ENCODE data around the gene IL12RB1. TPM values are rescaled to one million over a fixed set of nuclear protein-coding genes. Genes with fewer than 3 reads are reported as not detected.

The IL12RB1 gene
- total and polyA plus RNA-seq, 4 experiments from 2014 or later, result 35.0 to 55.1 (median 40.7) TPM

DNA sequence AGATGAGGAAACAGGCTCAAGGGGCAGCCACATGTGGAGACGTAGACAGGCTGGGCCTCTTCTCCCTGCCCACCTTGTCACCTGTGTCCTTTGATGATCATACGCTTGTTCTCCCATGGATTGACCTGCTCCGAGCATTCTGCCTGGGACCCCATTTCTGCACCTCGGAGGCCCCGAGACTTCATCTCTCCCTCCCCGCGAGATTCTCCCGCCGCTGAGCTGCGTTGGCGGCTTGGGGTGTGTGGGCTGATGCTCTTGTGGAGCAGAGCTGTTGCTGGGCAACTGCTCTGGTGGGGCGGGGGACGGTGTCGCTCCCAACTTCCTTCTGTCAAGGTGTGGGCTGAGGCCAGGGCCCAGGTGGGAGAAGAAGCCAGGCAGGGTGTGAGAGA, 33.0 kb upstream of the IL12RB1 start:
- DNase-seq, result peak; percentile 62 to 83 (median 66)
- H3K27ac ChIP-seq (ENCODE audit: low read depth, low read length), result peak overlapping the region; percentile 85
- intact Hi-C loops (cut with micrococcal nuclease), result loop anchor here (2.0 to 10.0 kb wide), 3 partner anchors 55 to 203 kb away; partner anchors contain the start of gene LSM4
- ChIA-PET POLR2A (ENCODE audit: partially characterized antibody) (interaction anchor here (0.6 to 8.4 kb wide), 24 partner anchors 9 to 197 kb away, joined by 3 to 85 read pairs (median 5); partner anchors contain the start of genes ARRDC2, CCDC124, IL12RB1 and JUND), CTCF (ENCODE audit: partially characterized antibody) (interaction anchor here (0.7 to 1.9 kb wide), 6 partner anchors 9 to 113 kb away, joined by 3 to 11 read pairs (median 4); partner anchors contain the start of gene PIK3R2)
- peaks cover 40% of the 10 kb centered on the region for H3K4me1 ChIP-seq (ENCODE audit: insufficient read depth, low read length)
- H3K4me3 ChIP-seq (ENCODE audit: low read length in 2 of 2), result peak overlapping the region; percentile 63 to 64
- Mint-ChIP-seq H3K27ac (peak overlapping the region; percentile 93 to 99 (median 98)), H3K36me3 (peaks cover 11 to 32% of the 10 kb centered on the region in 2 donors), H3K4me1 (peaks cover 16 to 38% (median 28%) of the 10 kb centered on the region in 4 donors), H3K4me3 (peak overlapping the region; percentile 88 to 98 (median 95)), H3K27me3 (no peaks in the 10 kb centered on the region), H3K9me3 (no peaks in the 10 kb centered on the region)
- H3K9me3 ChIP-seq (ENCODE audit: control insufficient read depth in 1 of 2, low read length in 2 of 2), result no peaks in the 10 kb centered on the region
- H3K27me3 ChIP-seq (ENCODE audit: insufficient read depth, low read length), result no peaks in the 10 kb centered on the region
- peaks cover 31% of the 10 kb centered on the region for H3K36me3 ChIP-seq (ENCODE audit: insufficient read depth, low read length)

GRCh38 chr19:18119013-18119716, 32.4 kb upstream of the IL12RB1 start:
- peaks cover 27% of the 10 kb centered on the region for H3K36me3 ChIP-seq (ENCODE audit: insufficient read depth, low read length)
- no peaks in the 10 kb centered on the region for H3K27me3 Mint-ChIP-seq
- DNase-seq, result peak; percentile 64 to 76 (median 72)
- H3K4me3 ChIP-seq (ENCODE audit: low read length in 2 of 2), result peak overlapping the region; percentile 63 to 64
- peak overlapping the region; percentile 88 to 98 (median 95) for H3K4me3 Mint-ChIP-seq
- H3K27ac Mint-ChIP-seq, result peak overlapping the region; percentile 93 to 99 (median 98)
- no peaks in the 10 kb centered on the region for H3K9me3 Mint-ChIP-seq
- H3K27me3 ChIP-seq (ENCODE audit: insufficient read depth, low read length), result no peaks in the 10 kb centered on the region
- intact Hi-C loops (cut with micrococcal nuclease), result loop anchor here (2.0 to 10.0 kb wide), 3 partner anchors 54 to 203 kb away; partner anchors contain the start of gene LSM4
- ChIA-PET POLR2A (ENCODE audit: partially characterized antibody) (interaction anchor here (0.6 to 8.4 kb wide), 29 partner anchors 8 to 272 kb away, joined by 3 to 85 read pairs (median 4); partner anchors contain the start of genes ARRDC2, CCDC124, IL12RB1 and JAK3), CTCF (ENCODE audit: partially characterized antibody) (interaction anchor here (0.8 to 1.9 kb wide), 7 partner anchors 8 to 112 kb away, joined by 3 to 11 read pairs (median 3); partner anchors contain the start of gene PIK3R2)
- H3K4me1 Mint-ChIP-seq, result peaks cover 16 to 38% (median 29%) of the 10 kb centered on the region in 4 donors
- no peaks in the 10 kb centered on the region for H3K9me3 ChIP-seq (ENCODE audit: control insufficient read depth in 1 of 2, low read length in 2 of 2)
- peak overlapping the region; percentile 85 for H3K27ac ChIP-seq (ENCODE audit: low read depth, low read length)
- peaks cover 8 to 27% of the 10 kb centered on the region in 2 donors for H3K36me3 Mint-ChIP-seq
- H3K4me1 ChIP-seq (ENCODE audit: insufficient read depth, low read length), result peaks cover 40% of the 10 kb centered on the region

DNA sequence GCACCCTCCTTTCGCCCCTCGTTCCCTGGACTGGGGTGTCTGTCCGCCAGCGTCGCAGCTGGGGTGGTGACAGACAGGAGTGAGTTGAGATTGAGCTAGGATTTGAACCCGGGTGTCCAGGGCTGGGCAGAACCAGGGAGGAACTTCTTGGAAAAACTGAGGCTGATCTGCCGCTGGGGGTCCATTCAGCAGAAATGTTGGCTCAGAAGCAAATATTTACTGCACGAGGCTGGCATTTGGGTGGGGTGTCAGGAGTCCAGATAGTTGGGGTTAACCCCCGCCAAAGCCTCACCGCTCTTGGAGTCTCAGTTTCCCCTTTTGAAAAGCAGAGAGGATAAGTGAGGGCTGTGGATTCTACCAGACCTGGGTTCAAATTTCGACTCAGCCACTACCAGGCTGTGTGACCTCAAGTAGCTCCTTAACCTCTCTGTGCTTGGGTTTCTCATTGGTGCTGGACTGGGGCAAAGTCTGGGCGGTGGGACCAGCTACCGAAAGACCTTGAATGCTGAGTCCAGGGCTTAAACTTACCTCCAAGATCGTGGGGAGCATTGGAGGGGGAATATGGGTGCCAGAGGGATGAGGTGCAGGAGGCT, 31.8 kb upstream of the IL12RB1 start:
- H3K36me3 Mint-ChIP-seq, result peaks cover 5 to 24% of the 10 kb centered on the region in 2 donors
- H3K4me1 Mint-ChIP-seq, result peaks cover 16 to 43% (median 29%) of the 10 kb centered on the region in 4 donors
- Histone ChIP-seq H3K4me1 (ENCODE audit: insufficient read depth, low read length) (peaks cover 40% of the 10 kb centered on the region), H3K27ac (ENCODE audit: low read depth, low read length) (peak overlapping the region; percentile 85), H3K36me3 (ENCODE audit: insufficient read depth, low read length) (peaks cover 20% of the 10 kb centered on the region), H3K9me3 (ENCODE audit: control insufficient read depth in 1 of 2, low read length in 2 of 2) (no peaks in the 10 kb centered on the region), H3K27me3 (ENCODE audit: insufficient read depth, low read length) (no peaks in the 10 kb centered on the region), H3K4me3 (ENCODE audit: low read length in 2 of 2) (peak overlapping the region; percentile 63 to 64)
- peak overlapping the region; percentile 93 to 99 (median 98) for H3K27ac Mint-ChIP-seq
- intact Hi-C loops (cut with micrococcal nuclease), result loop anchor here (2.0 to 10.0 kb wide), 3 partner anchors 54 to 204 kb away; partner anchors contain the start of gene LSM4
- H3K4me3 Mint-ChIP-seq, result peak overlapping the region; percentile 88 to 98 (median 95)
- CTCF ChIA-PET (ENCODE audit: partially characterized antibody), result interaction anchor here (0.8 to 1.9 kb wide), 8 partner anchors 24 to 111 kb away, joined by 3 to 11 read pairs (median 3); partner anchors contain the start of gene PIK3R2
- DNase-seq, result peak in 1 of 5 donors; percentile 15
- no peaks in the 10 kb centered on the region for H3K9me3 Mint-ChIP-seq
- H3K27me3 Mint-ChIP-seq, result no peaks in the 10 kb centered on the region
- POLR2A ChIA-PET (ENCODE audit: partially characterized antibody), result interaction anchor here (0.5 to 8.4 kb wide), 24 partner anchors 9 to 561 kb away, joined by 3 to 85 read pairs (median 4); partner anchors contain the start of genes ARRDC2, CCDC124, IL12RB1 and JAK3

DNA sequence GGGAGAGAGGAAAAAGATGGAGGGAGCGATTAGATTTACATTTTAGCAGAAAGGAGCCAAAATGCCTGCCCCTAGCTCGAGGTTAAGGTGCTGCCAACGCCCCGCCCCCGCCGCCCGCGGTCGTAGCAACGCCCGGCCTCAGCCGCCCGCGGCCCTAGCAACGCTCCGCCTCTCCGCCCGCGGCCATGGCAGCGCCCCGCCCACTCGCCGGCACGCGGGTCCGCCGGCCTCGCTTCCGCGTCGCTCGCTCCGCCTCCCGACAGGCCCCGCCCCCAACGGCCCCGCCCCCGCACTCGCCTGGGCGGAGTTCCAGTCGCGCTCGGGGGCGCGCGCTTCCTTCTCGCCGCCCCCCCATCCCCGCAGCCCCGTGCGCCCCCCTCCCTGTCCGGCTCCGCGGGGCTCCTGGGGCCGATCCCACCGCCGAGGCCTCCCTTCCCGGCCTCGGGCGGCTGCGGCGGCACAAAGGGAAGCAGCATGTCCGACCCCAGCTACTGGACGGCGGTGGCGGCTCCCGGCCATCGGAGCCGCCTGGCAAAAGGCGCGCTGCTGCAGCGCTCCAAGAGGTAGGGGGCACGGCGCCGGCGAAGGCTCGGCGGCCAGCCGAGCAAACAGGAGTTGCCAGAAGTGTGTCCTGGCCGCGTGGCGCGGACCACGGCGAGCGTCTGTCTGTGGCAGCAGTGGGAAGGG, 31.1 kb upstream of the IL12RB1 start:
- H3K9me3 Mint-ChIP-seq, result no peaks in the 10 kb centered on the region
- Histone ChIP-seq H3K36me3 (ENCODE audit: insufficient read depth, low read length) (peaks cover 14% of the 10 kb centered on the region), H3K4me1 (ENCODE audit: insufficient read depth, low read length) (peaks cover 44% of the 10 kb centered on the region), H3K27ac (ENCODE audit: low read depth, low read length) (peak overlapping the region; percentile 85), H3K4me3 (ENCODE audit: low read length in 2 of 2) (peak overlapping the region; percentile 63 to 64), H3K27me3 (ENCODE audit: insufficient read depth, low read length) (no peaks in the 10 kb centered on the region), H3K9me3 (ENCODE audit: control insufficient read depth in 1 of 2, low read length in 2 of 2) (no peaks in the 10 kb centered on the region)
- H3K36me3 Mint-ChIP-seq, result peaks cover 4 to 24% of the 10 kb centered on the region in 2 donors
- H3K4me3 Mint-ChIP-seq, result peak overlapping the region; percentile 88 to 98 (median 95)
- H3K27me3 Mint-ChIP-seq, result no peaks in the 10 kb centered on the region
- H3K27ac Mint-ChIP-seq, result peak overlapping the region; percentile 89 to 99 (median 96)
- DNase-seq, result peak; percentile 92 to 97 (median 96)
- peaks cover 18 to 45% (median 31%) of the 10 kb centered on the region in 4 donors for H3K4me1 Mint-ChIP-seq
- POLR2A ChIA-PET (ENCODE audit: partially characterized antibody), result interaction anchor here (0.6 to 8.4 kb wide), 20 partner anchors 8 to 185 kb away, joined by 3 to 85 read pairs (median 5); partner anchors contain the start of genes ARRDC2, CCDC124, IL12RB1 and JUND
- CTCF ChIA-PET (ENCODE audit: partially characterized antibody), result interaction anchor here (1.1 to 1.5 kb wide), 5 partner anchors 23 to 44 kb away, joined by 3 to 5 read pairs (median 3); partner anchors contain the start of gene PIK3R2
- intact Hi-C loops (cut with micrococcal nuclease), result loop anchor here (1.0 to 10.0 kb wide), 4 partner anchors 34 to 204 kb away; partner anchors contain the start of gene LSM4

DNA sequence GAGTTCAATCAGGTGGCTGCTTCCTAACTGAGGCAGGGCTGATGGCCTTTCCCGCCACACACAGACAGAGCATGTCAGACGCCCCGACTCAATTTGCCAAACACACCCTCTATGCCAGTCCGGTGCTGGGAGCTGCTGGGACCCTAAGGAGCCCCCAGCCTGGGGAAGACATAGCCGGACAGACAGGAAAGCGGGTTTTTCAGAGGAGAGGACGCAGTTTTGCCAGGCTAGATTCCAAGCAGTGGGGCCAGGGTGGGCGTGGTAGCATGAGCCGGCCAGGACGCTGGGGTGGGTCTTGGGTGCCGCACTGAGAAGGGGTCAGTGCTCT, 30.6 kb upstream of the IL12RB1 start:
- peak overlapping the region; percentile 73 to 90 (median 82) for H3K4me3 Mint-ChIP-seq
- H3K9me3 ChIP-seq (ENCODE audit: control insufficient read depth in 1 of 2, low read length in 2 of 2), result no peaks in the 10 kb centered on the region
- no peak for DNase-seq
- peaks cover 21 to 49% (median 34%) of the 10 kb centered on the region in 4 donors for H3K4me1 Mint-ChIP-seq
- H3K9me3 Mint-ChIP-seq, result no peaks in the 10 kb centered on the region
- H3K36me3 Mint-ChIP-seq, result peaks cover 4 to 22% of the 10 kb centered on the region in 2 donors
- ChIA-PET CTCF (ENCODE audit: partially characterized antibody) (interaction anchor here (1.1 to 1.5 kb wide), 3 partner anchors 23 to 44 kb away, joined by 3 to 4 read pairs (median 3); no protein-coding TSS in a partner anchor), POLR2A (ENCODE audit: partially characterized antibody) (interaction anchor here (0.6 to 8.4 kb wide), 15 partner anchors 8 to 163 kb away, joined by 3 to 85 read pairs (median 13); partner anchors contain the start of genes ARRDC2, IL12RB1, JUND and MAST3)
- intact Hi-C loops (cut with micrococcal nuclease), result loop anchor here (1.0 to 10.0 kb wide), 3 partner anchors 35 to 205 kb away; partner anchors contain the start of gene LSM4
- no peaks in the 10 kb centered on the region for H3K27me3 Mint-ChIP-seq
- peaks cover 8% of the 10 kb centered on the region for H3K36me3 ChIP-seq (ENCODE audit: insufficient read depth, low read length)
- H3K27ac ChIP-seq (ENCODE audit: low read depth, low read length), result peak overlapping the region; percentile 66
- peak overlapping the region; percentile 64 to 95 (median 92) for H3K27ac Mint-ChIP-seq
- no peaks in the 10 kb centered on the region for H3K27me3 ChIP-seq (ENCODE audit: insufficient read depth, low read length)
- H3K4me1 ChIP-seq (ENCODE audit: insufficient read depth, low read length), result peaks cover 46% of the 10 kb centered on the region
- peak overlapping the region in 1 of 2 donors; percentile 17 for H3K4me3 ChIP-seq (ENCODE audit: low read length in 2 of 2)

DNA sequence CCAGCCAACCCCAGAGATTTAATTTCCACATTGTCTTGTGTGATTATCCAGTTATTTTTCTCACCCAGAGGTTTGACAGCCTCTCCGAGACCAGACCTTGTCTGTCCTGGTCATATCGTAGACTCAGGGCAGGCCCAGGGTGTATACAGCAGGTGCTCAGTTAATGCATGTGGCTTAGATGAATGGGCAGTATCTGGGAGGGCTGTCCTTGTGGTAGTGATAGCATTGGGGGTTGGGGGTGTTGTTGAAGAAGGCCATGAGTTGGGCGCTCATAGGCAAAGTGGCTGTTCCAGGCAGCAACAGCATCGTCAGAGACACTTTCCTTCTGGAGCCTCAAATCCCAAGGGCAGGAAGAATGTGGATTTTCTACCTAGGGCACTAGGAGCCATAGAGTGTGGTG, 27.7 kb upstream of the IL12RB1 start:
- Mint-ChIP-seq H3K27me3 (no peaks in the 10 kb centered on the region), H3K4me1 (peaks cover 15 to 32% (median 24%) of the 10 kb centered on the region in 4 donors), H3K36me3 (peaks cover 4 to 11% of the 10 kb centered on the region in 2 donors), H3K27ac (no peak overlapping the region), H3K9me3 (no peaks in the 10 kb centered on the region), H3K4me3 (peak overlapping the region in 1 of 8 donors; percentile 10)
- ChIA-PET POLR2A (ENCODE audit: partially characterized antibody) (interaction anchor here (0.9 kb wide), 1 partner anchor 23 kb away, joined by 3 read pairs; no protein-coding TSS in a partner anchor), CTCF (ENCODE audit: partially characterized antibody) (interaction anchor here (1.5 to 7.4 kb wide), 4 partner anchors 12 to 53 kb away, joined by 7 to 125 read pairs (median 20); partner anchors contain the start of gene IL12RB1)
- Histone ChIP-seq H3K4me1 (ENCODE audit: insufficient read depth, low read length) (peaks cover 39% of the 10 kb centered on the region), H3K27me3 (ENCODE audit: insufficient read depth, low read length) (no peaks in the 10 kb centered on the region), H3K9me3 (ENCODE audit: control insufficient read depth in 1 of 2, low read length in 2 of 2) (no peaks in the 10 kb centered on the region), H3K27ac (ENCODE audit: low read depth, low read length) (no peak overlapping the region), H3K4me3 (ENCODE audit: low read length in 2 of 2) (no peak overlapping the region), H3K36me3 (ENCODE audit: insufficient read depth, low read length) (no peaks in the 10 kb centered on the region)
- intact Hi-C loops (cut with micrococcal nuclease), result loop anchor here (10.0 kb wide), 1 partner anchor 50 kb away; no protein-coding TSS in a partner anchor
- no peak for DNase-seq
